OCI-LY3 (cell line): Measurements from ENCODE around the gene EXD3.
"Not testable (repeated sequence)": the region's sequence is repeated elsewhere in the genome, so short reads cannot be mapped to it uniquely, and the experiment has no call there.

Experiments used
- H2AFZ ChIP-seq: fragments of 200-600, 300-600 bp; shearing (Covaris generic); 2 replicates; pipeline ENCODE4 v1.6.0; 2014; ENCODE audit warnings: antibody characterized with exemption, low read depth, low read length
- H3K27ac ChIP-seq: fragments of 200-600, 300-600 bp; sonication (generic); 2 replicates; pipeline ENCODE4 v1.5.1; 2014; ENCODE audit warnings: mild to moderate bottlenecking, low read length, moderate library complexity, mixed read lengths
- H3K27me3 ChIP-seq: fragments of 200-600, 300-600 bp; sonication (generic); 2 replicates; pipeline ENCODE4 v1.6.1; 2014; ENCODE audit warnings: low read depth, low read length, mixed read lengths
- H3K36me3 ChIP-seq: fragments of 200-600, 300-600 bp; sonication (generic); replicated peaks from 2 replicates; pipeline ENCODE3; 2014; ENCODE audit warnings: low read depth, low read length, mixed read lengths
- H3K4me1 ChIP-seq: fragments of 300-600, 200-600 bp; sonication (generic); 2 replicates; pipeline ENCODE4 v1.6.1; 2014; ENCODE audit warnings: low read length, mixed read lengths
- H3K4me2 ChIP-seq: fragments of 200-600, 300-600 bp; sonication (generic); 2 replicates; pipeline ENCODE4 v1.6.1; 2014; ENCODE audit warnings: low read length, mixed read lengths
- H3K4me3 ChIP-seq: fragments of 300-600, 200-600 bp; sonication (generic); 2 replicates; pipeline ENCODE4 v1.5.1; 2014; ENCODE audit warnings: antibody characterized with exemption, mild to moderate bottlenecking, low read length, moderate library complexity
- H3K79me2 ChIP-seq: fragments of 300-600, 200-600 bp; shearing (Covaris generic); 2 replicates; pipeline ENCODE4 v1.6.1; 2014; ENCODE audit warnings: mild to moderate bottlenecking, low read length, mixed read lengths
- H3K9ac ChIP-seq: fragments of 300-600, 200-600 bp; shearing (Covaris generic); 2 replicates; pipeline ENCODE4 v1.6.0; 2014; ENCODE audit warnings: mild to moderate bottlenecking, low read length, moderate library complexity
- H3K9me3 ChIP-seq: fragments of 200-600, 300-600 bp; shearing (Covaris generic); 2 replicates; pipeline ENCODE4 v1.6.1; 2014; ENCODE audit warnings: low read length, mixed read lengths; ENCODE audit not compliant: insufficient read depth
- H4K20me1 ChIP-seq: fragments of 200-600, 300-600 bp; sonication (generic); 2 replicates; pipeline ENCODE4 v1.6.1; 2016; ENCODE audit warnings: low read length, mixed read lengths; ENCODE audit not compliant: insufficient read depth
- EZH2phosphoT487 ChIP-seq: fragments of 200-600 bp; shearing (Covaris generic); IDR thresholded peaks from 2 replicates; pipeline ENCODE4 v1.6.1; 2018; ENCODE audit warnings: antibody characterized with exemption, mixed run types, low read depth
- TF ChIP-seq, protein P1 (sequence below): fragments of 200-600, 300-600 bp; sonication (generic); IDR thresholded peaks from 2 replicates; pipeline ENCODE4 v1.5.1; 2014; ENCODE audit warnings: antibody characterized with exemption, low read length, low read depth

EXD3 gene

GRCh38 chr9:137388589-137389427, 34.2 kb downstream of the EXD3 start:
- Histone ChIP-seq H3K4me2 (no peak overlapping the region), H3K4me1 (no peaks in the 10 kb centered on the region), H3K9ac (no peak overlapping the region)

DNA sequence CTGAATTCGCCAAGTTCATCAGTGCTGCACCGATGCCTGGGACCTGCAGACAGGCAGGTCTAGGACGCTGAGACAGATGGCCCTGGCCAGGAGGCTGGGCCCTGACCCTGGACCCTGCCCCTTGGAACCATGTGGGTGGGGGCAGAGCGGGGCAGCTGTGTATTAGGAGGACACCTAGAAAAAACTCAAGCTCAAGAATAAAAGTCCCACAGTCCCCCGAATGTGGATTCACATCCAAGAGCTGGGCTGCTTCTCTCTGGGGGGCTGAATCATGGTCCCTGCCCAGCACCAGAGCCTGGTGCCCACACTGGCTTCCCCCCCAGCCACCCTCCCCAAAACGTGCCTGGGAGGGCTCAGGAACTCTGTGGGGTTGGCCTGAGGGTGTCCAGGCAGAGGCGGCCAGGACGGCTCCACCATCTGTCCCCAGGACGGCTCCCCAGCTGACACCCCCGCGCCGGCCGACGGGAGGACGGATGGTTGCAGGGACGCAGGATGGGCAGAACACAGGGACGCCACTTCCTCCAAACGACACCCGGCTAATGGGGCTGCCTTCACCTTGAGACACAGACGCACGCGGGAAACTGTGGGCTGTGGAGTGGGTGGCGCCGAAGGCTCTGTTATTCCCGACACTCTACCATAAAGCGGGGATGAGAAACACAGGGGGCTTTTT, 34.9 kb downstream of the EXD3 start:
- Histone ChIP-seq H3K4me2 (no peak overlapping the region), H4K20me1 (no peaks in the 10 kb centered on the region), H3K4me1 (no peaks in the 10 kb centered on the region), H3K79me2 (no peaks in the 10 kb centered on the region), H3K27ac (no peak overlapping the region), H3K27me3 (no peaks in the 10 kb centered on the region), H2AFZ (no peak overlapping the region), H3K9ac (no peak overlapping the region), H3K36me3 (no peaks in the 10 kb centered on the region), H3K9me3 (no peaks in the 10 kb centered on the region), H3K4me3 (no peak overlapping the region)
- TF ChIP-seq, protein P1, sequence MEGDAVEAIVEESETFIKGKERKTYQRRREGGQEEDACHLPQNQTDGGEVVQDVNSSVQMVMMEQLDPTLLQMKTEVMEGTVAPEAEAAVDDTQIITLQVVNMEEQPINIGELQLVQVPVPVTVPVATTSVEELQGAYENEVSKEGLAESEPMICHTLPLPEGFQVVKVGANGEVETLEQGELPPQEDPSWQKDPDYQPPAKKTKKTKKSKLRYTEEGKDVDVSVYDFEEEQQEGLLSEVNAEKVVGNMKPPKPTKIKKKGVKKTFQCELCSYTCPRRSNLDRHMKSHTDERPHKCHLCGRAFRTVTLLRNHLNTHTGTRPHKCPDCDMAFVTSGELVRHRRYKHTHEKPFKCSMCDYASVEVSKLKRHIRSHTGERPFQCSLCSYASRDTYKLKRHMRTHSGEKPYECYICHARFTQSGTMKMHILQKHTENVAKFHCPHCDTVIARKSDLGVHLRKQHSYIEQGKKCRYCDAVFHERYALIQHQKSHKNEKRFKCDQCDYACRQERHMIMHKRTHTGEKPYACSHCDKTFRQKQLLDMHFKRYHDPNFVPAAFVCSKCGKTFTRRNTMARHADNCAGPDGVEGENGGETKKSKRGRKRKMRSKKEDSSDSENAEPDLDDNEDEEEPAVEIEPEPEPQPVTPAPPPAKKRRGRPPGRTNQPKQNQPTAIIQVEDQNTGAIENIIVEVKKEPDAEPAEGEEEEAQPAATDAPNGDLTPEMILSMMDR, result no peak
- TF ChIP-seq EZH2phosphoT487, result no peak

More at GRCh38 chr9:137388589-137389427, 34.2 kb downstream of the EXD3 start:
- H2AFZ ChIP-seq, result no peak overlapping the region
- H4K20me1 ChIP-seq, result no peaks in the 10 kb centered on the region
- TF ChIP-seq, protein P1, result no peak
- no peak for TF ChIP-seq EZH2phosphoT487
- no peaks in the 10 kb centered on the region for H3K79me2 ChIP-seq
- no peaks in the 10 kb centered on the region for H3K27me3 ChIP-seq
- H3K27ac ChIP-seq, result no peak overlapping the region
- H3K9me3 ChIP-seq, result no peaks in the 10 kb centered on the region
- no peaks in the 10 kb centered on the region for H3K36me3 ChIP-seq
- no peak overlapping the region for H3K4me3 ChIP-seq

GRCh38 chr9:137387114-137387890, 35.7 kb downstream of the EXD3 start:
- no peak for TF ChIP-seq EZH2phosphoT487
- TF ChIP-seq, protein P1, result no peak
- Histone ChIP-seq H3K79me2 (no peaks in the 10 kb centered on the region), H3K4me1 (no peaks in the 10 kb centered on the region), H3K4me2 (no peak overlapping the region), H3K36me3 (no peaks in the 10 kb centered on the region), H3K9ac (no peak overlapping the region), H3K27ac (no peak overlapping the region), H3K4me3 (no peak overlapping the region), H3K27me3 (no peaks in the 10 kb centered on the region), H4K20me1 (no peaks in the 10 kb centered on the region), H2AFZ (no peak overlapping the region), H3K9me3 (no peaks in the 10 kb centered on the region)

GRCh38 chr9:137386507-137387113, 36.4 kb downstream of the EXD3 start:
- H3K4me2 ChIP-seq, result not testable (repeated sequence)

More at GRCh38 chr9:137386507-137387113, 36.4 kb downstream of the EXD3 start:
- H3K4me3 ChIP-seq, H4K20me1 ChIP-seq, H3K27ac ChIP-seq, H2AFZ ChIP-seq, H3K9ac ChIP-seq, H3K79me2 ChIP-seq, H3K9me3 ChIP-seq, H3K36me3 ChIP-seq, H3K4me1 ChIP-seq, H3K27me3 ChIP-seq: not testable (repeated sequence)
